HG03354 (cell line): Measurements from ENCODE around the gene CYFIP2.
A peak's percentile ranks its signal among the peaks of the same experiment; 100 is the strongest.
"Not testable (repeated sequence)": the region's sequence is repeated elsewhere in the genome, so short reads cannot be mapped to it uniquely, and the experiment has no call there.

Experiments
- ATAC-seq: cut with Tn5 transposase; IDR thresholded peaks from one replicate; pipeline ENCODE4 v1.9.1; 2021; ENCODE audit warnings: mild to moderate bottlenecking; ENCODE audit not compliant: unreplicated experiment, poor library complexity, severe bottlenecking

The CYFIP2 gene

DNA sequence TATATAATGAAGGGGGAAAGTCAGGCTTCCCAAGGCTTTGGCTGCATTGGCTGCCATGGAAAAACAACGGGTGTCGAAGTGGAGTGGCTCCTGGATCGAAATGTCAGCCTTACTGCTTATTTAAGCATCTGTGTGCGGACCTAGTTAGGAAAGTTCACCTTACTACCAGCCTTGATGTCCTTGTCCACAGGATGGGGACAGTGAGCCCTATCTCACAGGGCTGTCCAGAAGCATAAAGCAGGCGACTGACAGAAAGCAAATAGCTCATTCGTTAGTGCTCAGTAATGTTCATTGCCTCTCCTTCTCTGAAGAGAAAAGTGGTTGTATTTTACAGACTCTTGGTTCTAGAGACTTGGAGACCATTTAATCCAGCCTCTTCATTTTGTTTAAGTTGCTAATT is 112.6 kb downstream of the CYFIP2 start:
- no peak for ATAC-seq

GRCh38 chr5:157379983-157380382 is 114.1 kb downstream of the CYFIP2 start:
- ATAC-seq, result no peak

- ATAC-seq, result no peak
Measured at GRCh38 chr5:157381746-157382145, 115.8 kb downstream of the CYFIP2 start.

GRCh38 chr5:157382996-157383800 is 117.3 kb downstream of the CYFIP2 start:
- ATAC-seq, result no peak

GRCh38 chr5:157384971-157385709 is 119.2 kb downstream of the CYFIP2 start:
- ATAC-seq, result no peak

GRCh38 chr5:157387041-157387563 is 121.2 kb downstream of the CYFIP2 start:
- no peak for ATAC-seq

DNA sequence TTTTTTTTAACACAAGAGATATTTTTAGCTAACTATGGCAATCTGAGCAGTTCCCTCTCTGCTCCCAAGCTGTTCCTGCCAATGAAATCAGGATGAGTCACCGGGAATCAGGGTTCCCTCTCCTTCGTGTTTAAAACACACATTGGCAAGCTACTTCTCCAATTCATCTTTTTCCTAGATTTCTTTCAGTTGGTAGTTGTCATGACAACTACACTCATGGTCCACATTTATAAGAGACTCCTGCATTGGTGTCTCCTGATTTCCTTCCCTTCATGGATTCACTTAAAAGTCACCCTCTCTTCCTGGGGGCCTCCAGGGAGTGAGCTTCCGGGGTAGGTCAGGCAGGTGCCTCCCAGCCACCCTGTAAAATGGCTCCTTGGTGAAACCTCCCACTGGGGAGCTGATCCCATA is 121.8 kb downstream of the CYFIP2 start:
- no peak for ATAC-seq

DNA sequence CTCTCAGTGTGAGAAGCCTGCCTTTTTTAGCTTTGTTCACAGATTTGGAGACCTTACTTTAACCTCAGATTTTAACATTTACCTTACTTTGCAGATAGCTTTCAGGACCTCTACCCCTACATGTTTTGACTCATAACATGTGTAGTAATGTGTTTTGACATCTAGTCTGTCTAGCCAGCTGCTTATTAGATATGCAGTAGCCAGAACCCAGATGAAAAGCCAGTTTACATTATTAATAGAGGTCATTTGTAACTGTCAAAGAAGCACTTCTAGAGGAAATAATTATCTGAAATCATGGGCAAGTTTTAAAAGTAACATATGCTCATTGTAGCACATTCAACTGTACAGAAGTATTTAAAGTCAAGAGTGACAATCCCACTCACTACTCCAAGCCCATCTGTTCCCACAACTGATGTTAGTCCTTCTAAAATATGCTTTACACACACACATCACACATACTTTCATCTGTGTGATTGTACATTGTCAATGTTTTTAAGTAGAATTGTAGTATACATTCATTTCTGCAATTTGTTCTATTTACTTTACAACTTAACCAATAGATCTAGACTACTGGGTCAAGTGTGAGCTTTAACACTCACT is 122.3 kb downstream of the CYFIP2 start:
- ATAC-seq, result no peak

DNA sequence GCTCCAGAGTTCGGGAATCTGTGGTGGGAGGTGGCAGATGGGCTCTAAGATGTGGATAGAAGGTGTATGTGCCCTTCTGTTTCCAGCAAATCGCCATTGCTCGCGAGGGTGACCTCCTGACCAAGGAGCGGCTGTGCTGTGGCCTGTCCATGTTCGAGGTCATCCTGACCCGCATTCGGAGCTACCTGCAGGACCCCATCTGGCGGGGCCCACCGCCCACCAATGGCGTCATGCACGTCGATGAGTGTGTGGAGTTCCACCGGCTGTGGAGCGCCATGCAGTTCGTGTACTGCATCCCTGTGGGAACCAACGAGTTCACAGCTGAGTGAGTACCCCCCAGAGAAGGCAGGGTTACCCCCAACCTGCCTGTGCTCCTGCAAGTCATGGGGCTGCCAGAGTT is 123.2 kb downstream of the CYFIP2 start:
- ATAC-seq, result no peak

DNA sequence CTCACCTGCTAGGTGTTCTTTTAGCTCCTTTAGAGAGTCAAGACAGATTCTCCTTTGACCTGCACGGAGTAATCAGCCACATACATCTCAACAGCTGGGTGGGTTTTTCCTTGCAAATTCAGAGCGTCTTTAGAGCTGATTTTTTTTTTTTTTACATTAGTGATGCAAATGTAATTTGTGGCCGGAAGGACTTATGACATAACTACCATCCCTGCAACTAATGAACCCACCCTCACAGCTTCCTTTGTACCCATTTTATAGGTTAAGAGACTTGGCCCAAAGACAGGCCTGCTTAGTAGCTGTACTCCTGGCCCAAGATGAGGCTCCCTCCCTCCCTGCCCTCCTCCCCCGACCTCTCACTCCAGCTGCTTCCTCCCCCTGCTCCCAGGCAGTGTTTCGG is 124.2 kb downstream of the CYFIP2 start:
- ATAC-seq, result no peak

DNA sequence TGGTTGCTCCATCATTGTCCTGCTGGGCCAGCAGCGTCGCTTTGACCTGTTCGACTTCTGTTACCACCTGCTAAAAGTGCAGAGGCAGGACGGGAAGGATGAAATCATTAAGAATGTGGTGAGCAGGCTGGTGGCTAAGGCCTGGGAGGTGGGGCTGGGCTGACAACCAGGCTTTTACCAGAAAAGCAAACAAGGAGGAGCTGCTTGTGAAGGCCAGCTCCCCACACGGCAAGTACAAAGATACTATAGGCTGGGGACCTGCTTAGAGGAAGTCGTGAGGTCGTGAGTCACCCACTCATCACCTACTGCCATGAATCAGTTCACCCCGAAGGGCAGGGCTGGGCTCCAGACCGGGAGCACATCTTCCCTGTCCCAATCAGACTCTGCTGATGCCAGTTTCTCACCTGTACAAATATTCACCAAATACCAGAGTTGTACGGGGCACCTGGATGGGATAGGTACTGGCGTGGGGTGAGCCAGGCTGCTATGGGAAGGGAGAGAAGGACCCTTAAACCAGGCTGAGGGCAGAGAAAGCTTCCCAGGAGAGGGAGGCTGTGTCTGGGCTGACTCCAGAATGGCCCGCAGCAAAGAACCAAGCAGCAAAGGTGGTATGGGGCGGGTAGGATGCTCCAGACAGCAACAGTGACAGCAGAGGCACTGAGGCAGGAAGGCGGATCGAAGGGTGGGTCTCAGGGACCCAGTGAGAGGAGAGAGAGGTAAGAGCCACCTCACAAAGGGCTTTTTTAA is 124.8 kb downstream of the CYFIP2 start:
- no peak for ATAC-seq

DNA sequence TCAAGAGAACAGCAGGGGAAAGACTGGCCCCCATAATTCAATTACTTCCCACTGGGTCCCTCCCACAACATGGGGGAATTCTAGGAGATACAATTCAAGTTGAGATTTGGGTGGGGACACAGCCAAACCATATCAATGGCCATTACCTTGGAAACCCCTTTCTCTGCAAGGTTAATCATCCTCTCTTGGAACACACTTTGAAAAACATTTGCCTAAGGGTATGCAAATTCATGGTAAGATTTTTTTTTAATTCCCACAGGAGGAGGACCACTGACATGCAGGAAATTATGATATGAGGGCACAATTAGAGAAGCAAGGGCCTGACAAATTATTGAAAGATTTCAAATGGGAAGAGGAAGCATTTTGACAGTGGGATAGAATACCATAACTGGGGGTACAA is 132.4 kb downstream of the CYFIP2 start:
- ATAC-seq, result no peak

- ATAC-seq, result no peak
Measured at GRCh38 chr5:157400741-157401495, 135.0 kb downstream of the CYFIP2 start.

GRCh38 chr5:157415838-157416237 is 149.9 kb downstream of the CYFIP2 start:
- ATAC-seq, result no peak

DNA sequence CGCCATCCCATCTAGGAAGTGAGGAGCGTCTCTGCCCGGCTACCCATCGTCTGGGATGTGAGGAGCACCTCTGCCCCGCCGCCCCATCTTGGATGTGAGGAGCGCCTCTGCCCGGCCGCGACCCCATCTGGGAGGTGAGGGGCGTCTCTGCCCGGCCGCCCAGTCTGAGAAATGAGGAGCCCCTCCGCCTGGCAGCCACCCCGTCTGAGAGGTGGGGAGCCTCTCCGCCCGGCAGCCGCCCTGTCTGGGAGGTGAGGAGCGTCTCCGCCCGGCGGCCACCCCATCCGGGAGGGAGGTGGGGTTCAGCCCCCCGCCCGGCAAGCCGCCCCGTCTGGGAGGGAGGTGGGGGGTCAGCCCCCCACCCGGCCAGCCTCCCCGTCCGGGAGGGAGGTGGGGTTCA is 153.6 kb downstream of the CYFIP2 start:
- ATAC-seq, result not testable (repeated sequence)

GRCh38 chr5:157429920-157430319 is 164.0 kb downstream of the CYFIP2 start:
- ATAC-seq, result not testable (repeated sequence)

DNA sequence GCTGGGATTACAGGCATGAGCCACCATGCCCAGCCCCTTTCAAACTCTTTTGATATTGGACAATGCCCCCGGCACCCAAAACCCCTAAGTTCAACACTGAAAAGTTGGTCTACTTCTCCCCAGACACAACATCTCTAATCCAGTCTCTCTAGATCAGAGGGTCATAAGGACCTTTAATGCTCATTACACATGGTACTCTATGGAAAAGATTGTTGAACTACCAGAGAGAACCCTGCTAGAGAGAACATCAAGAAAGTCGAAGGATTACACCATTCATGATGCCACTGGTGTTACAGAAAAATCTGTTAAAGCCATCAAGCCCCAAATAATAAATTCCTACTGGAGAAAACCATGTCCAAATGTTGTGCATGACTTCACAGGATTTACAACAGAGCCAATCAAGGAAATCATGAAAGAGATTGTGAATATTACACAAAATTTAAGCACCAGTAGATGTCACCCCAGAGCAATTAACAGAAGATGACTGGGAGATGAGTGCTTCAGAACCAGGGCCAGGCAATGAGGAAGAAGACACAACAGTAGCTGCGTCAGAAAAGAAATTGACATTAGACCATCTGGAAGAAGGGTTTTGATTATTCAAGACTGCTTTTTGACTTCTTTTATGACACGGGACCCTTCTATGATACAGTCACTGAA is 165.7 kb downstream of the CYFIP2 start:
- ATAC-seq, result peak; percentile 78

- ATAC-seq, result no peak
Measured at GRCh38 chr5:157434096-157434495, 168.2 kb downstream of the CYFIP2 start.
